Liver (tissue), 9 donors: ENCODE data around the gene PCYOX1L. TPM values are rescaled to one million over a fixed set of nuclear protein-coding genes. Genes with fewer than 3 reads are reported as not detected.
A peak's percentile ranks its signal among the peaks of the same experiment; 100 is the strongest.

Experiments
- DNase-seq: peaks from one replicate; pipeline ENCODE4 v3.0.0-alpha.2; 2017; ENCODE audit warnings: low spot score
- H3K27ac ChIP-seq, 2 donors: one replicate each; pipeline ENCODE4 v1.7.0; 2013; ENCODE audit warnings: inconsistent platforms in 2 of 2, low read length in 2 of 2, control low read depth in 1 of 2, low read depth in 1 of 2, mild to moderate bottlenecking in 1 of 2
- H3K27me3 ChIP-seq, 4 donors: one replicate each; pipeline versions ENCODE4 v1.6.1 to v1.7.0; 2013; ENCODE audit warnings: low read length in 3 of 4, inconsistent platforms in 1 of 4, mild to moderate bottlenecking in 1 of 4, moderate library complexity in 1 of 4; ENCODE audit not compliant: control insufficient read depth in 4 of 4, insufficient read depth in 4 of 4
- H3K36me3 ChIP-seq, 4 donors: one replicate each; pipeline versions ENCODE4 v1.6.1 to v1.7.0; 2013; ENCODE audit warnings: low read length in 3 of 4, mild to moderate bottlenecking in 3 of 4, low read depth in 1 of 4, moderate library complexity in 1 of 4; ENCODE audit not compliant: control insufficient read depth in 4 of 4, insufficient read depth in 3 of 4
- H3K4me1 ChIP-seq, 4 donors: one replicate each; pipeline versions ENCODE4 v1.6.1 to v1.7.0; 2013; ENCODE audit warnings: low read length in 3 of 4, mild to moderate bottlenecking in 3 of 4, moderate library complexity in 1 of 4; ENCODE audit not compliant: control insufficient read depth in 4 of 4, insufficient read depth in 4 of 4
- H3K4me3 ChIP-seq, 3 donors: one replicate each; pipeline versions ENCODE4 v1.6.1 to v1.7.0; 2013; ENCODE audit warnings: low read length in 3 of 3, control low read depth in 1 of 3, low read depth in 1 of 3, mild to moderate bottlenecking in 1 of 3
- H3K9ac ChIP-seq, 2 donors: one replicate each; pipeline ENCODE4 v1.7.0; 2013; ENCODE audit warnings: low read length in 2 of 2, mild to moderate bottlenecking in 2 of 2, moderate library complexity in 2 of 2, control low read depth in 1 of 2, low read depth in 1 of 2
- H3K9me3 ChIP-seq, 4 donors: one replicate each; pipeline versions ENCODE4 v1.6.1 to v1.7.0; 2013; ENCODE audit warnings: low read length in 3 of 4; ENCODE audit not compliant: control insufficient read depth in 4 of 4
- EGR1 ChIP-seq, 2 donors: IDR thresholded peaks; 2 replicates each; pipeline ENCODE4 v1.6.1; 2016 to 2018; ENCODE audit warnings: antibody characterized with exemption in 2 of 2, low read depth in 2 of 2
- FOXA1 ChIP-seq: IDR thresholded peaks from 2 replicates; pipeline ENCODE4 v1.6.1; 2016; ENCODE audit warnings: antibody characterized with exemption
- GABPA ChIP-seq, 2 donors: IDR thresholded peaks in 1 of 2; conservative IDR thresholded peaks in 1 of 2; 2 replicates each; pipeline ENCODE4 v1.6.1; 2016; ENCODE audit warnings: antibody characterized with exemption in 2 of 2, mild to moderate bottlenecking in 1 of 2, moderate library complexity in 1 of 2
- HNF4A ChIP-seq, 2 donors: conservative IDR thresholded peaks; 2 replicates each; pipeline ENCODE4 v1.6.1; 2016; ENCODE audit warnings: antibody characterized with exemption in 2 of 2, mild to moderate bottlenecking in 2 of 2
- NR2F2 ChIP-seq: IDR thresholded peaks from 2 replicates; pipeline ENCODE4 v1.6.1; 2016; ENCODE audit warnings: antibody characterized with exemption
- RAD21 ChIP-seq, 2 donors: IDR thresholded peaks; 2 replicates each; pipeline ENCODE4 v1.6.1; 2016; ENCODE audit warnings: antibody characterized with exemption in 2 of 2, mild to moderate bottlenecking in 2 of 2
- RXRA ChIP-seq, 2 donors: IDR thresholded peaks; 2 replicates each; pipeline ENCODE4 v1.6.1; 2017 to 2018; ENCODE audit warnings: antibody characterized with exemption in 2 of 2, mild to moderate bottlenecking in 1 of 2
- SP1 ChIP-seq: IDR thresholded peaks from 2 replicates; pipeline ENCODE4 v1.6.1; 2018; ENCODE audit warnings: antibody characterized with exemption, mild to moderate bottlenecking
- TAF1 ChIP-seq: conservative IDR thresholded peaks from 2 replicates; pipeline ENCODE4 v1.6.1; 2016; ENCODE audit warnings: antibody characterized with exemption, mild to moderate bottlenecking
- YY1 ChIP-seq: IDR thresholded peaks from 2 replicates; pipeline ENCODE4 v1.6.1; 2016; ENCODE audit warnings: antibody characterized with exemption, mild to moderate bottlenecking
- whole genome bisulfite sequencing: extraction: QIAGEN DNeasy Blood & Tissue Kit; methylation state at CpG from one replicate; pipeline ENCODE4 v1.1.7; 2013; 5-methylcytosine and 5-hydroxymethylcytosine counted together
- polyA plus RNA-seq, 2 donors: library from polyadenylated mRNA; stranded (reverse) in 1 of 2; unstranded in 1 of 2; fragments of 200-250 nt in 1 of 2; fragments of >200 nt in 1 of 2; fragmentation: Nextera tagmentation in 1 of 2; extraction: Ambion mirVana in 1 of 2; gene quantifications; one replicate each; pipeline versions ENCODE4 v1.2.1 to v1.2.3, GENCODE V29; 2013 to 2015
- total RNA-seq, 2 donors: library from RNA; depleted of rRNA; stranded (reverse); fragments of >200 nt; gene quantifications; one replicate each; pipeline ENCODE4 v1.2.3, GENCODE V29; 2014
- TF ChIP-seq, protein P1 (sequence below): IDR thresholded peaks from 2 replicates; pipeline ENCODE4 v1.6.1; 2016; ENCODE audit warnings: antibody characterized with exemption
- TF ChIP-seq, protein P2 (sequence below): IDR thresholded peaks from 2 replicates; pipeline ENCODE4 v1.6.1; 2016; ENCODE audit warnings: antibody characterized with exemption, mild to moderate bottlenecking
- TF ChIP-seq, protein P3 (sequence below): fragments of 150-350 bp; IDR thresholded peaks from 2 replicates; pipeline ENCODE4 v1.5.1; 2017; ENCODE audit warnings: improper control_type of control experiment, low read depth, low read length; ENCODE audit not compliant: missing input control
- donor health status: healthy.
- donor health status: healthy.
- donor health status: healthy.
- donor health status: healthy.
- donor health status: healthy.

The PCYOX1L gene
- total and polyA plus RNA-seq, 4 donors, result 0.47 to 4.4 (median 1.1) TPM

DNA sequence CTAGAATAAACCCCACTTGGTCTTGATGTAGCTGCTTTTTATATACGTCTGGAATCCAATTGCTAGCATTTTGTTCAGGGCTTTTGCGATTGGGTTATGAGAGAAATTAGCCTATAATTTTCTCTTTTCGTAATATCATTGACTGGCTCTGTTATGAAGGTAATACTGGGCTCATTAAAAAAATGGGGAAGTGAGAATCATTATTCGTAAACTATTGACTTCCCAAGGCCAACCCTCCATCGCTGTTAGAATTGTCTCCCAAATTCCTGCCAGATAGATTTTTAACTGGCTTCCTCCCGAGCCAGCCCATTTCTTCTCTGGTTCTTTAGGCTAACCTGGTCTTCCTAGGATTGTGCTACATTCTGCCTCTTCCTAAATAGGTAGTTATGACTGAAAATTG lies 48.5 kb upstream of the PCYOX1L start (continued):
- no peak for TF ChIP-seq RXRA (IDR thresholded peaks at IDR 0.05)
- no peak for TF ChIP-seq YY1
- TF ChIP-seq FOXA1, result no peak
- no peak for TF ChIP-seq SP1
- no peak for TF ChIP-seq GABPA (IDR thresholded peaks at IDR 0.05 in 1 of 2, conservative IDR thresholded peaks at IDR 0.05 in 1 of 2)

DNA sequence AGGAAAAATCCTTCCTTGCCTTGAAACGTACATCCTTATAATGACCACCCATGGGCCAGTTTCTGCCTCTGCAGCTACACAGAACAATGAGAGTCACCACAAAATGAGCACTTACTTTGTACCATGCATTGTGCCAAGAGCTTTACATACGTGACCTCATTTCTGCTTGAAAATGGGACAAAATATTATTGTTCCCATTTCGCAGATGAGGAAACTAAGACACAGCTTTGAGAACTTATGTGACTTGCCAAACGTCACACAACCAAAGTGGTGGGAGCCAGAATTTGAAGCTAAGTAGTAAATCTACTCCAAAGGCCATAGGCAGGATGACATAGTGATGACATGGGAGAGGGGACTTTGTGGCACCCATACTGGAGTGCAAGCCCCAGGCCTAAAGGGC lies 47.4 kb upstream of the PCYOX1L start:
- Histone ChIP-seq H3K27ac (no peak overlapping the region), H3K27me3 (no peaks in the 10 kb centered on the region), H3K4me3 (no peak overlapping the region), H3K9ac (no peak overlapping the region), H3K4me1 (no peaks in the 10 kb centered on the region), H3K9me3 (no peaks in the 10 kb centered on the region), H3K36me3 (no peaks in the 10 kb centered on the region)
- no peak for TF ChIP-seq RAD21 (IDR thresholded peaks at IDR 0.05)
- no peak for TF ChIP-seq TAF1
- TF ChIP-seq, protein P1, sequence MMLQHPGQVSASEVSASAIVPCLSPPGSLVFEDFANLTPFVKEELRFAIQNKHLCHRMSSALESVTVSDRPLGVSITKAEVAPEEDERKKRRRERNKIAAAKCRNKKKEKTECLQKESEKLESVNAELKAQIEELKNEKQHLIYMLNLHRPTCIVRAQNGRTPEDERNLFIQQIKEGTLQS, result no peak
- no peak for TF ChIP-seq HNF4A (conservative IDR thresholded peaks at IDR 0.05)
- TF ChIP-seq, protein P2, sequence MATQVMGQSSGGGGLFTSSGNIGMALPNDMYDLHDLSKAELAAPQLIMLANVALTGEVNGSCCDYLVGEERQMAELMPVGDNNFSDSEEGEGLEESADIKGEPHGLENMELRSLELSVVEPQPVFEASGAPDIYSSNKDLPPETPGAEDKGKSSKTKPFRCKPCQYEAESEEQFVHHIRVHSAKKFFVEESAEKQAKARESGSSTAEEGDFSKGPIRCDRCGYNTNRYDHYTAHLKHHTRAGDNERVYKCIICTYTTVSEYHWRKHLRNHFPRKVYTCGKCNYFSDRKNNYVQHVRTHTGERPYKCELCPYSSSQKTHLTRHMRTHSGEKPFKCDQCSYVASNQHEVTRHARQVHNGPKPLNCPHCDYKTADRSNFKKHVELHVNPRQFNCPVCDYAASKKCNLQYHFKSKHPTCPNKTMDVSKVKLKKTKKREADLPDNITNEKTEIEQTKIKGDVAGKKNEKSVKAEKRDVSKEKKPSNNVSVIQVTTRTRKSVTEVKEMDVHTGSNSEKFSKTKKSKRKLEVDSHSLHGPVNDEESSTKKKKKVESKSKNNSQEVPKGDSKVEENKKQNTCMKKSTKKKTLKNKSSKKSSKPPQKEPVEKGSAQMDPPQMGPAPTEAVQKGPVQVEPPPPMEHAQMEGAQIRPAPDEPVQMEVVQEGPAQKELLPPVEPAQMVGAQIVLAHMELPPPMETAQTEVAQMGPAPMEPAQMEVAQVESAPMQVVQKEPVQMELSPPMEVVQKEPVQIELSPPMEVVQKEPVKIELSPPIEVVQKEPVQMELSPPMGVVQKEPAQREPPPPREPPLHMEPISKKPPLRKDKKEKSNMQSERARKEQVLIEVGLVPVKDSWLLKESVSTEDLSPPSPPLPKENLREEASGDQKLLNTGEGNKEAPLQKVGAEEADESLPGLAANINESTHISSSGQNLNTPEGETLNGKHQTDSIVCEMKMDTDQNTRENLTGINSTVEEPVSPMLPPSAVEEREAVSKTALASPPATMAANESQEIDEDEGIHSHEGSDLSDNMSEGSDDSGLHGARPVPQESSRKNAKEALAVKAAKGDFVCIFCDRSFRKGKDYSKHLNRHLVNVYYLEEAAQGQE, result no peak
- TF ChIP-seq RXRA (IDR thresholded peaks at IDR 0.05), result no peak
- TF ChIP-seq, protein P3, sequence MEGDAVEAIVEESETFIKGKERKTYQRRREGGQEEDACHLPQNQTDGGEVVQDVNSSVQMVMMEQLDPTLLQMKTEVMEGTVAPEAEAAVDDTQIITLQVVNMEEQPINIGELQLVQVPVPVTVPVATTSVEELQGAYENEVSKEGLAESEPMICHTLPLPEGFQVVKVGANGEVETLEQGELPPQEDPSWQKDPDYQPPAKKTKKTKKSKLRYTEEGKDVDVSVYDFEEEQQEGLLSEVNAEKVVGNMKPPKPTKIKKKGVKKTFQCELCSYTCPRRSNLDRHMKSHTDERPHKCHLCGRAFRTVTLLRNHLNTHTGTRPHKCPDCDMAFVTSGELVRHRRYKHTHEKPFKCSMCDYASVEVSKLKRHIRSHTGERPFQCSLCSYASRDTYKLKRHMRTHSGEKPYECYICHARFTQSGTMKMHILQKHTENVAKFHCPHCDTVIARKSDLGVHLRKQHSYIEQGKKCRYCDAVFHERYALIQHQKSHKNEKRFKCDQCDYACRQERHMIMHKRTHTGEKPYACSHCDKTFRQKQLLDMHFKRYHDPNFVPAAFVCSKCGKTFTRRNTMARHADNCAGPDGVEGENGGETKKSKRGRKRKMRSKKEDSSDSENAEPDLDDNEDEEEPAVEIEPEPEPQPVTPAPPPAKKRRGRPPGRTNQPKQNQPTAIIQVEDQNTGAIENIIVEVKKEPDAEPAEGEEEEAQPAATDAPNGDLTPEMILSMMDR, result no peak
- TF ChIP-seq EGR1 (IDR thresholded peaks at IDR 0.05; ENCODE audit: low read depth in 2 of 2), result no peak
- no peak for TF ChIP-seq GABPA (IDR thresholded peaks at IDR 0.05 in 1 of 2, conservative IDR thresholded peaks at IDR 0.05 in 1 of 2)
- WGBS, result 90% methylated on average over 4 of the region's 4 CpGs
- DNase-seq, result no peak

DNA sequence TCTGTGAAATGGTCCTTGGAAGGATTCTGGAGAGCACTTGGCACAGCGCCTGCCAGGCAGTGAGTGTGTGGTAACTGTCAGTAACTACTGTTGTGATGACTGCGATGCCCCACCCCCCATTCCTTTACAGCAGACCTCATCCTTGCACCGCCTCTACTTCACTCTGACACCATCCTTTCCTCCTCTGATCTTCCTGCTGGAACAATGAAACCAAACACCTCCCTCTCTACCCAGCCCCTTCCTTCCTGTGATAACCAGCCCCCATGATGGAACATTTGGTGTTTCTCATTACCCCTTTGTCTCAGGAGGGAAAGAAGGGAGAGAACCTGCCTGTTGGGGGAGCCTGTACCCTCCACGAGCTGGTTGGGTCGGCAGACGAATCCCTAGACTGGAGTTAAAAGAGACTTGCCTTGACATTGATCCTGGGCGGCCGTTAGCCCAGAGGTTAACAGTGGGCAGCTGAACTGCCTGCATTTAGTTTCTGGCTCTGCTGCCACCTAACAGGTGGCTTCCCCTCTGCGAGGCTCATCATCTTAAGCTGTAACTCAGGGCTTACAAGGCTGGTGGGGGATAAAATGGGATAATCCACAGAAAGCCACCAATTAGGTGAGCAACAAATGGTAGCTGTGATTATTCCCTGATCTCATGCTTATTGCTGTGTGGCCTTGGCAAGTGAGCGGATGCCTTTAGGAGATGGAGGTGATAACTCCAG lies 46.7 kb upstream of the PCYOX1L start:
- H3K4me3 ChIP-seq, result no peak overlapping the region
- H3K36me3 ChIP-seq, result no peaks in the 10 kb centered on the region
- H3K27me3 ChIP-seq, result no peaks in the 10 kb centered on the region
- 77% methylated on average over 10 of the region's 10 CpGs for WGBS
- H3K9me3 ChIP-seq, result no peaks in the 10 kb centered on the region
- H3K4me1 ChIP-seq, result no peaks in the 10 kb centered on the region
- TF ChIP-seq, protein P1, result no peak
- peak; percentile 3 for TF ChIP-seq NR2F2
- no peak overlapping the region for H3K27ac ChIP-seq
- no peak overlapping the region for H3K9ac ChIP-seq
- DNase-seq, result no peak
